NCI-H1694 (cell line): ENCODE data around the gene LIM2.

Experiments used
- DNase-seq: peaks from one replicate; lab custom pipeline; 2025; lab: John Stamatoyannopoulos, UW

LIM2 gene

DNA sequence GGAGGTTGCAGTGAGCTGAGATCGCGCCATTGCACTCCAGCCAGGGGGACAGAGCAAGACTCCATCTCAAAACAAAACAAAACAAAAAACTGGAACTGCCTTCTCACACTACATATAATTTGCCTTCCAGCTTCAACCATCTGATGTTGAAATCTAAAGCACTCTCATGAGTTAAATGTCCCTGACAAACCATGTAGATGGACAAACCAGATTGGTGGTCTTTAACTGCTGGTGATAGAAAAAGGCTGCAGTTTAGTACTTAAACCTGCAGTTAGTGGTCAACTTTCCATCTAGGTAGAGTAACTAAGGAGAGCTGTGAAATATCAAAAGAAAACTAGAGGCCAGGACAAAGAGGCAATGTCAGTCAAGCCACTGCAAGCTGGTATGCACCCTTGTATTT, 8.4 kb upstream of the LIM2 start:
- no peak for DNase-seq

DNA sequence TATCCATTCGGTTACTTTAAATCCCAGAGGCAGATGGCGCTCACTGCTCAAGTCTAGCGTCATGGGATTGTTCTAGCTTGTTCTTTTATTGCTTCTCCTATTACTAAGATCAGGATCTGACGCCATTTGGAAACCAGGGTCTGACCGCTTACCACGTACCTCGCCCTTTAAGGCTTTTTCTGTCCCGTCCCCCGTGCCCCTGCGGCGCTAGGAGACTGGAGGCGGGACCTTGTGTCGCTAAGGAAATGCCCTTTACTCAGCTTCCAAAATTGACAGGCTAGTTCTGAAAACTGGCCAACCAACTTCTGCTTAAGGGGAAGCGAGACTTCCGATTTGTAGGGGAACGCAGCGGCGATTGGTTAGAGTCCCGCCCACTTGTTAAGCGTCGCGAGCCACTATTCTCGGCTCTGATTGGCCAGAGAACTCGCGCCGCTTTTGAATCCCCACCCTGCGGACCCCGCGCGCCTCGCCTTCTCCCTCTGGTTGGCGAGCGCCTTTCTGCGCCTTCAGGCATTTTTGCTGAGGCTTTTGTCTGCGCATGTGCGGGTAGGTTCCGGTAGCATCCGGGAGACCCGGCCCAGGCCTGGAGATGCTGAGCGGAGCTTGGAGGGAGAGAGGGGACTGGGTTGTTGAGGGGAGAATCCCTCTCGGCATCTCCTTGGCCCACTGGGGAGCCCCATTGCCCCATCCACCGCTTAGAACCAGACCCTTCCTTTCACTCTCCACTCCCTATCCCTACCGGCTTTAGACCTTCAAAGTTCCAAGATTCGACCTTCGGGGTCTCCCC, 6.5 kb upstream of the LIM2 start:
- no peak for DNase-seq

DNA sequence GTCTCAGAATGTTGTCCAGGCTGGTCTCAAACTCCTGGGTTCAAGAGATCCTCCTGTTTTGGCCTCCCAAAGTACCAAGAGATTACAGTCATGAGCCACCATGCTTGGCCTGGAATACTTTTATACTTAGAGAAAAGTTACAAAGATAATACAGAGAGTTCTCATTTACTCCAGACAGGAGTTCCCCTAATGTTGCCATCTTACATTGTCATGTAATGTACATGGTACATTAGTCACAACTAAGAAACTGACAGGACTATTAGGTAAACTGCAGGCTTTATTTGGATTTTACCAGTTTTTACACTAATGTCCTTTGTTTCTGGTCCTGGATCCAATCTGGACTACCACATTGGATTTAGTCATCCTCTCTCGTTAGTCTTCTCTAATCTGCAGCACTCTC, 4.9 kb upstream of the LIM2 start:
- no peak for DNase-seq

DNA sequence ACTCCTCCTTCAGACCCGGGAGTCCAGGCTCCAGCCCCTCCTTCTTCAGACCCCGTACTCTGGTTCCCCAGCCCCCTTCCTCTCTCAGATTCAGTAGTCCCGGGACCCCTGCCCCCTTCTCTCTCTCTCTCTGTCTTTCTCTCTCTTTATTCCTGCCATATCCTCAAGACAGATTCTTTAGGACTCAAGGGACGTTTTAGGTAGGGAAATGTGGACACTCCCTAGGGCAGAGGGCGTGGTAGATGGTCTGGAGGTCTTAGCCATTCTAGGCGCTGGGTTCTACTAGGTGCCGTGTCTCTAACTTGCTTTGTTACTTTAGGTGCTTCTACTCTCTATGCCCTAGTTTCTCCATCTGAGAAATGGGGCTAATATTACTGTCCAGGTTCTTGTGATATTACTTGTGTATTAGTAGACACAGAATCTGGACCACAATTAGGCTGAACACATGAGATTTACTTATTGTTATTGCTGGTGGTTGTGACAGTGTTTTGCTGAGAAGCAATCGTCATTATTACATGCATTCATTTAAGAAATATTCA, 3.4 kb upstream of the LIM2 start:
- DNase-seq = no peak

DNA sequence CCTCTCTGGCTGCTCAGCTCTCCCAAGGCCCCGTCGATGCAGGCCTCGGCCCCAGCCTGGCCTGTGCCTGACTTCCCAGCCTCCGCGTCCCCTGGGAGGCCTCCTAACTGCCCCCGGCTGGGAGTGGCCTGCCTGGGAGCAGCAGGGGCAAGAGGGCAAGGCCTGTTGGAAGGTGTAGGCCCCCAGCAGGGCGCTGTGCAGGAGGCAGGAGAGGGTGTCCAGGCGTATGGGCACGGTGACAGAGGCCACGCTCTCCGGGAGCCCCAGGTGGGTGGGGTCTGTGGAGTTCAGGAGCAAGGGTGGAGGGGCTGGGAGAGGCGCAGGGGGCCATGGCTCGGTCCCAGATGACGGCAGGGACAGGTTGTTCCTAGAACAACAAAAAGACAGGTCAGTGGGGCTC, 1.4 kb upstream of the LIM2 start:
- no peak for DNase-seq

DNA sequence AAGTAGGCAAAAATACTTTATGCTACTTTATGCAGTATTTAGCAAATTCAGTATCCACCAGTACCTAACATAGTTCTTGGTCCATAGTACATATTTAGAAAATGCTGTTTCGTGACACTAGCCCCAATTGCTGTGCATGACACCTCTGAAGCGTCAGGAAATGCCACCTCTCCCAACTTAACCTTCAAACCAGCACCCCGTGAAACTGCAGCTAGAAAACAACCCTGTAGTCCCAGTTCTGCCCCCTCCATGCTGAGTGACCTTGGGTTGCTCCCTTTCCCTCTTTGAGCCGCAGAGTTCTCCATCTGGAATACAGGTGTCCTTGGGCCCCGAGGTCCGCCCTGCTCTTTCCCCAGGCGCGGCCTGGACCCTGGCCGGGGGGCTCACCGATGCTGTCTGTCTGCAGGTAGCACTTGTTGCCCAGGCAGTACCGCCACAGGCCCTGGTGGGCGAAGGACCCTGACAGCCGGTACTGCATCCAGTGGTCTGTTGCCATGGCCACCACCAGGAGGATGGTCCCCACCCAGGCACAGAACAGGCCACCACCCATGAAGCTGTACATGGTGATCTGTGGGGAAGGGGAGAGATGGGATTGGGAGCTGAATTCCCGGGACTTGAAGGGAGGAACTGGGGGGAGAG, 773 bp downstream of the LIM2 start:
- no peak for DNase-seq

DNA sequence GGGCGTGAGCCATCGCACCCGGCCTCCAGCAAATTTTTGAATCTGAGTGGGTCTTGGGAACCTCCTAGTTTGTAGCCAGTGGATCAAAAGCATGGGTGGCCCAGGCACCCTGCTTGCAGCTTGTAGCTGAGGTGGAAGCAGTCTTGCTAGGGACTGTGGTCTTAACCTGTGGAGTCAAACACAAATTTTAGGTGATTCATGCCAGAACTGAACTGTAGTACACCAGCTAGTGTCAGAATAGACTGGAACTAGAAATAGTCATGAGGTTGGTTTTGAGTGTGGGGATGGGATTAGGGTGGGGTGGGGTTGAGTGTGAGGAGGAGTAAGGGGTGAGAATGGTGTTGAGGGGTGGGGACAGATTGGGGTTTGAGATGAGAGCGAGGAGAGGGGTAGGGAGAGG, 5.8 kb downstream of the LIM2 start:
- DNase-seq = no peak

DNA sequence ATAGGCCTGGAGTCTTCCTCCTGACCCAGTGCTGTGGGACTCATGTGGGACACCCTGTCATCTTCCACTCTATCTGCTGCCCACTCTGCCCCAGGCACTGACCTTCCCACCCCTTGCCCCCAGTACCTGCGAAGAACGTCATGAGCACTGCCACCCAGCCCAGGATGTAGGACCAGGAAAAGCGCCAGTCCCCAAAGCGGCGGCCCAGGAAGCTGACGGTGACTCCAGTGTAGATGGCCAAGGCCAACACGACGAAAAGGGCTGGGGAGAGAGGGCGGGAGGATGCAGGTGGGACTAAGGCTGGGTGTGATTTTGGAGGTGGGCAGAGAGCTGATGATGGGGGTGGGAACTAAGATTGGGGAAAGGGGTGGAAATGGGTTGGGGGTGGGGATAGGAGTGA, 7.4 kb downstream of the LIM2 start:
- DNase-seq = no peak

DNA sequence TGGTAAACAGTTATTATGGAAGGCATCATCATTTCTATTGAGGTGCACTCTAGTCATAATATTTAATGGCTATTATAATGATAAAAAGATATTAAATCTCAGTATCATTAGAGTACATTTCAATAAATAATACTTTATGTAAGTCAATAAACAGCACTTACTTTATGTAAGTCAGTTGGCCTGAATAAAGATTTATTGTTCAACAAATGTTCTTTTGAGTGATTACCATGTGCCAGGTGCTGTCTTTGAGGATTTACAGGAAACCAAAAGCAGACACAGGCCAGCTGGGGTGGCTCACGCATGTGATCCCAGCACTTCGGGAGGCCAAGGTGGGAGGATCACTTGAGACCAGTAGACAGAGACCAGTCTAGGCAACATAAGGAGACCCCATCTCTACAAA, 10.4 kb downstream of the LIM2 start:
- no peak for DNase-seq

DNA sequence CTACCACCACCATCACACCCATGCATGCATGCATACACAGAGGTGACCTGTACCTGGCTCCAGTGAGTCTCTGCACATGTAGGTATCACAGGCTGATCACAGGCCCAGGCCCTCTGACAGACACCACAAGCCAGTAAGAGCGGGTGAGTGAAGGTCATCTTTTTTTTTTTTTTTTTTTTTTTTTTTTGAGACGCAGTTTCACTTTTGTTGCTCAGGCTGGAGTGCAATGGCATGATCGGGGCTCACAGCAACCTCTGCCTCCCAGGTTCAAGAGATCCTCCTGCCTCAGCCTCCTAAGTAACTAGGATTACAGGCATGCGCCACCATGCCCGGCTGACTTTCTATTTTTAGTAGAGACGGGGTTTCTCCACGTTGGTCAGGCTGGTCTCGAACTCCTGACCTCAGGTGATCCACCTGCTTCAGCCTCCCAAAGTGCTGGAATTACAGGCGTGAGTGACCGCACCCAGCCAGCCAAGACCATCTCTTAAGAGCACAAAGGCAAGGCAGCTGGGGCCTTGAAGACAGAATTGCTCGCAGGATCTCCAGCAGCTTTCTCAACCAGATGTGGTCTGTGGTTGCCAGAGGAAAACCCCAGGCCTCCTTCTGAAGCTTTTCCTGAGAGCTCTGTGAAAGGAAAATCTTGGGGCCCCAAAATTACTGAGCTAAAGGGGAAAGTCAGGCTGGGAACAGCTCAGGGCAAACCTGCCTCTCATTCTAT, 12.1 kb downstream of the LIM2 start:
- no peak for DNase-seq

DNA sequence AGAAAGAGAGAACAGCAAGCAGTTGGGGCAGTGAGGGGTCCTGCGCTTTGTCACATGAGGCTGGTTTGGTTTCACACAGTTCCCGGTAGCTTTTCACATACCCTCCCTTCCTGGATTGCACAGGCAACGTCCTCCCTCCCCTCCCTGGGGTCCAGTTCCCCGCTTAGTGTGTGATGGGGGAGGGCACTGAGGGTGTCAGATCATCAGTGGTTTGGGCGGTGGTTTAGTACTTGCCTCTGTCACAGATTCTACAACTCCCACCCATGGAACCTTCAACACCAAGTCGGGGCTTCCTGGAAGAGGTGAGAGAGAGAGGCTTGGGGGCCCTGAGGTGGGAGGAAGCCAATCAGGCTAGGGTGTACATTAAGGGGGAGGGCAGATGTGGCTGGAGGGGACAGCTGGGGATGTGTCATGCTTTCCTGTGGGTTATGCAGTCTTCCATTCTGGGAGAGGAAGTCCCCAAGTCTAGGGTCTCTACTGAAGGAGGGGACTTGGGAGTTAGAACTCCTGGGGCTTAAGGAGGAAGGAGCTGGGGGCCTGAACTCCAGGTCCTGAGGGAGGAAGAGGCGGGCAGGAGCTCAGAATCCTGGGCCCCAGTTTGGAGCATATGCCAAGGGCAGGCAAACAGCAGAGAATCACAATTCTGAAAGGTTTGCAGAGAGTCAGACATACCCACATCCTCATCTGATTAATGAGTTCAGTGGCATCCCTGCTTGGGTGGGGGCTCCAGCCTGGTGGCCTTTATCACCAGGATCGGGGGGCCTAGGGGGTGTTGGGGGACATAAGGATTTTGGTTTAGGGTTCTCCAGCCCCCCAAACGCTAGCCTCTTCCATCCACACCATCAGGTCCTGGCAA, 14.9 kb downstream of the LIM2 start, which contains the start of gene NKG7:
NKG7 (minus strand) TSS at position 6 of the 856 bp plus-strand sequence. CDS start 119 bp downstream, outside the sequence.
- DNase-seq = no peak

DNA sequence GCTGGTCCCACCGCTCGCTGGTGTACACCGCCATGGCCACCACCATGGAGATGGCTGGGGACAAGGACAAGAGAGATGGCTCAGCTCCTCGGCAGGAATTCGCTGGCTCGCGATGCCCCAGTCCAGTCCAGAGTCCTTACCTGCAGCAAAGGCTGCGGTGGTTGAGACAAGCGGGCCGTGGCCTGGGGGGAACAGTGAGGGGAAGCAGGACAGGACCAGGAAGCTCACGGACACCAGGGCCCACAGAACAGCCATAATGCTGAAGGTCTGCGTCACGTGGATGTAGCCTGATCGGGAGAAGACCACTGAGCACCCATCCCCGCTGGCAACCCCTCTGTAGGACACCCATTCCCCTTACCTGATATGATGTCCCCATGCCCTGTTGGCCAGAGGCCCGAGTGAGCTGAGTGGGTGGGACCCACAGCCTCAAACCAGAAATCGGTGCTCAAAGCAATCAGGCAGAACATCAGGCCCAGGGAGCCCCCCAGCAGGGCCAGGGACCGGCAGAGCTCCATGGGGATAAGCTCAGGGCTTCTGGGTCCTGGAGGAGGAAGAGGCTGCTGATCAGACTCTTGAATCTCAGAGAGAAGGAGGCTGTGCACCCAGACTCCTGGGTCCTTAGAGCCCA, 15.6 kb downstream of the LIM2 start:
- no peak for DNase-seq

DNA sequence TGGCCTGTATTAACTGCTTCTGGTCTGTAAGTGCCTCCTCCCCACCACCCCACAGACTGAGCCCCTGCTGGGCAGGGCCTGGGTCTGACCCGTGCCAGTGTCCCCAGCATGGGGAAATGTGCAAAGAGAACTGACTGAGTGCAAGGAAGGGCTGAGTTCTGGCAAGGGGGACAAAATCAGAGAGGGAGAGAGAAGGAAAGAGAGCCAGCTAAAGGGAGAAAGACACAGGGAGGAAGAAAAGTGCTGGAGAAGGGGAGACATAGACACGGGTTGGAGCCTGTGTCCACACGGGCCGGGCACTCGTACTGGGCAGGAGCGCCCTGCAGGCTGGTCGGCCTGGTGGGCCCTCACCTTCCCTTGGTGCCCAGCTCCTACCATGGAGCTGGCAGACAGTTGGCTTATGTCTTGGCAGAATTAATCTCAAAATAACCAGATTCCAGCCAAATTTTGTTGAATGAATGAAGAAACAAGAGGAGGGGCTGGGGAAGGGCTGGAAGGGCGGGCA, 16.5 kb downstream of the LIM2 start:
- no peak for DNase-seq

DNA sequence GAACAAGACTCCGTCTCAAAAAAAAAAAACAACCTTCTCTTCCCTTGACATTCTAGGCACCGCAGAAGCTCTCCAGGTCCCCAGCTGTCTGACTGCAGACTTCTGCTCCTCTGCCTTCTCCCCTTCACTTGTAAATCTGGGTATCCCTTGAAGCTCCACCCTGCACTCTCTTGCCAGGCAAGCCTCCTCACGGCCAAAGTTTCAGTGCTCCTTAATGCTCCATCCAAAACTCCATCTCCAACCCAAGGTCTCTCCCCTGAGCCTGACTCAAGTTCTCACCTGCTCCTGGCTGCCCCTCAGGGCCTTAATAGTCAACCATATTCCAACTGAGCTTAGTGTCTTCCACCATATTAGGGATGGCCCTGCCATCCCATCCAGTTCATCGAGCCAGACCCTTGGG, 17.5 kb downstream of the LIM2 start:
- no peak for DNase-seq

DNA sequence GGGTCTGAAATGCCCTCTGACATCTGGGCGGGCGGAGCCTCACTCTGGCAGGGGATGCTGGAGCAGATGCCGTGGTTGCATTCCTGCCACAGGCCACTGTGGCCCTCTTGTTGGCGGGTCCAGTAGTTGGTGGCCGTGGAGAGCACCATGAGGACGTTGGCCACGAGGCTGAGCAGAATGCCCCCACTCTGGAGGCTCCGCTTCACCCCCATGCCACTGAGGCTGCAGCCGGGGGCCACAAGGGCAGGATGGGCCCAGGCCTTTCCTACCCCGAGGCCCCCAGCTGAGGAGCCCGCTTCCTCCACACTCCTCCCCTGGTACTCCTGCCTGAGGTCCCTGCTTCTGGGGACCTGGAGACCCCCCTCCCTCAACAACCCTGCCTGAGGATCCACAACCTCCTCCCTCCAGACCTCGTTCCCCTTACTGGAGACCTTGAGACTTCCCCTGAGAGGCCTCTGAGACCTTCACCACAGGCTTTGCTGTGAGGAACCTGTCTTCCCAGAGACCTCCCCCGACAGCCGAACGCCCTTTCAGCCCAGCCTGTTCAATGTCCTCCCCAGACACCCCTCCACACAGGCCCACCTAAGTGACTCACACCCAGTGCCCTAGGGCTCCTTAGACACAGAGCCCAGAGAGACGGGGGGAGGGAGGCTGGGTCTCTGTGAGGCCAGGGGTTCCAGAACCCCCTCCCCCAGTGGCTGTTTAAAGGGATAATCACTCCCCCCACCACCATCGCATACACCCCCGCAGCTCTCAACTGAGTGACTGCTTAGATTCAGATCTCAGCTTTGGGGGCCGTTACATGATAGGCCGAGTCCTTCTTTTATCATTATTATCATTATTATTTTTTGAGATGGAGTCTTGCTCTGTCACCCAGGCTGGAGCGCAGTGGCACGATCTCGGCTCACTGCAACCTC, 19.1 kb downstream of the LIM2 start, which contains the start of gene CLDND2:
CLDND2 (minus strand) TSS at position 638 of the 917 bp plus-strand sequence; CDS start at position 212, 426 bp downstream.
- DNase-seq = no peak

DNA sequence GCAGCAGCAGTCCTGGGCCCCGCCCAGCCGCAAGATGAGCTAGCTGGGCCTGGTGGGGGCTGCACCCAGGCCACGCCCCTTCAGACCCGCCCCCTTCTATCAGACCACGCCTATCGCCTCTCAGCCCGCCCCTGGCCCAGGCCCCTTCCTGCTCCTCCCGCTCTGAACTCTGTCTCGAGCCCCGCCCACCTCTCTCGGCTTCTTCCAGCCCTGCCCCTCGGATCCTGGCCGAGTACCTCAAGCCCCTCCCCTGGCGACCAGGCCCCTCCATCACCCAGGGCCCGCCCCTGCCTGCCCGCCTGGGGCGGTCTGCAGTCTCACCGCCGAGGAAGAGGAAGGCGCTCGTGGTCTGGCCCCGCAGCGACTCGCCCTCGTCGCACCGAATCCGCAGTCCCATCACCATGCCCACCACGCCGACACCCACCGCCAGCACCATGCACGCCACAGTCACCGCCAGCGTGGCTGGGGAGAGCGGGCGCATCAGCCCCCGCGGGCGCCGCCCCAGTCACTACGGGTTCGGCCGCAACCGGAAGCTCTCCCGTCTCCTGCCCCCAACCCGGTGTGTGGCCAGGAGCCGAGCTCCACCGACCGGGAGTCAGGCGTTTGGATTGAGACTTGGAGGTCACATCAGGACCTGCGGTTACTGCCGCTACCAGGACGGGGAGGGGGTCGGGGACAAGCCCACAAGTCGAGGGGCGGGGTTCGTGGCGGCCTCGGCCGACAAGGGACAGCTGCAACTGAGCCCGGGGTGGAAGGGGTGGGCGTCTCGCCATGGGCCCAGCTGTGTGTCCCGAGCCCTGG, 20.0 kb downstream of the LIM2 start:
- DNase-seq = no peak

DNA sequence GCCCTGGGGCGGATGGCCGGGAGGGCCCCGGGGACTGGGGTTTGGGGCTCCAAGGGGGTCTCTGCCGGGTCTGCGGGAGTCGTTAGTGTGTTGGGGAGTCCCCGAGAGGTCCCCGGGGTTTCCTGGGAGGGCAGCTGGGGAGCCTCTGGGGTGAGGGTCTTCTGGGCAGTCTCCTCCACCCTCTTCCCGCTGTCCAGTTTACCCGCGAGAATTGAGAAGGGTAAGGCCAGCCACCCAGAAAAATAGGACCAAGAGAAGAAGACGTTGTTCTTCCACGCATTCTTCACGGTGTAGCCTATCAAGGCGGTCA, 20.6 kb downstream of the LIM2 start:
- DNase-seq = no peak

DNA sequence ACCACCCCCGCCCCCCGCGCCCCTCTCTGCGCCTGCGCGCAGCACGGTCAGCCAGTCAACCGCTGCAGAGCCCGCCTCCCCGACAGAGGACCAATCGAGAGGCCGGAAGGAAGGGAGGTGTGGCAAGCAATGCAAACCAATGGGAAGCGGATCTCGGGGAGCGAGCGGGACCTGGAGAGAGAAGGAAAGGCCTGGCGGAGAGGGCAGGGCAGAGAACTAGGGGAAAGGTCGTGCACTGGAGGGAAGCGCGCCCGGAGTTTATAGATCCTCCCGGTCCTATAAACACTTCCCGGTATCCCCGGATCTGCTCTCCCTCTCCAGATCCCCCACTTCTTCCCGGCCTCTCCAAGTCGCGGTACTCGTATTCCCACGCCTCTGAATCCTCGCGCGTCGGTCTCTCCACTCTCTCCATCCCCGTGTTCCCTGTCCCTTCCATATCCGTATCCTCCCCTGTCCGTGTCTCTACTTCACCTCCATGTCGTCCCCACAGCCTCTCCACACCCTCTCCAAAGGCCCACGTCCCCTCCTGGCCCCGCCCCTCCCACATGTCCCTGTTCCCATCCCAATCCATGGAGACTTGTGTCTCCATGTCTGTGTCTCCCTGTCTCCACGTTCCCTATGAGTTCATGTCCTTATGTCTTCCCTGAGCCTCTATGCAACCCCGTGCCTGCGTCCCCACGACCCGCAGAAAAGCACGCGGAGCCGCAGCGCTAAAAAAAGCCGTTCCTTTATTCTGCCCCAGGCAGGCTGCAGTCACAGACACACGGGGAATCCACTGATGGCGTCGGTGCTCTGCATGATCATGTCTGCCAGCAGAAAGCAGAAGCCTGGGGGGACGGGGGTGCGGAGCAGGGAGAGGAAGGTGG, 21.2 kb downstream of the LIM2 start:
- DNase-seq = no peak
